GM18868 (cell line): ENCODE results near the gene OLA1.

Experiments used
- ATAC-seq: cut with Tn5 transposase; IDR thresholded peaks from one replicate; pipeline ENCODE4 v1.9.1; 2021; ENCODE audit warnings: mild to moderate bottlenecking, moderate library complexity; ENCODE audit not compliant: unreplicated experiment

The OLA1 gene

DNA sequence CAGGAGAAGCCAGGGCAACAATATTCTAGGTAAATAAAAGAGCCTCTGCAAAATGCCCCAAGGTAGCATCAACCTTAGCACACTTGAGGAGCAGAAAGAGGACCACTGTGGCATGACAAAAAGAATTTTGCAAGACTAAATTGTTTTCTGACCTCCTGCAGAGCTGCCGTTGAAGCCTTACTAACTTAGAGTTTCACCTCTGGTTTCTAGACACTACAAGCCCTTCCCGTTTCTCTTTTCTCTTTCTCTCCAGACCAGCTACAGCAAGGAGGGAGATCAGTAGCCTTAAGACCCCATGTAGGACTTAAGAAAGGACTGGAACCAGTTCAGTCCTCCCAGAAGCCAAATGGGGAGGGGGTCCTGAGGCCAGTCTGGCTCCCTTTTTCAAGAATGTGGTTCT, 209.9 kb downstream of the OLA1 start:
- no peak for ATAC-seq

- no peak for ATAC-seq
Measured at GRCh38 chr2:174036825-174037224, 211.5 kb downstream of the OLA1 start.

DNA sequence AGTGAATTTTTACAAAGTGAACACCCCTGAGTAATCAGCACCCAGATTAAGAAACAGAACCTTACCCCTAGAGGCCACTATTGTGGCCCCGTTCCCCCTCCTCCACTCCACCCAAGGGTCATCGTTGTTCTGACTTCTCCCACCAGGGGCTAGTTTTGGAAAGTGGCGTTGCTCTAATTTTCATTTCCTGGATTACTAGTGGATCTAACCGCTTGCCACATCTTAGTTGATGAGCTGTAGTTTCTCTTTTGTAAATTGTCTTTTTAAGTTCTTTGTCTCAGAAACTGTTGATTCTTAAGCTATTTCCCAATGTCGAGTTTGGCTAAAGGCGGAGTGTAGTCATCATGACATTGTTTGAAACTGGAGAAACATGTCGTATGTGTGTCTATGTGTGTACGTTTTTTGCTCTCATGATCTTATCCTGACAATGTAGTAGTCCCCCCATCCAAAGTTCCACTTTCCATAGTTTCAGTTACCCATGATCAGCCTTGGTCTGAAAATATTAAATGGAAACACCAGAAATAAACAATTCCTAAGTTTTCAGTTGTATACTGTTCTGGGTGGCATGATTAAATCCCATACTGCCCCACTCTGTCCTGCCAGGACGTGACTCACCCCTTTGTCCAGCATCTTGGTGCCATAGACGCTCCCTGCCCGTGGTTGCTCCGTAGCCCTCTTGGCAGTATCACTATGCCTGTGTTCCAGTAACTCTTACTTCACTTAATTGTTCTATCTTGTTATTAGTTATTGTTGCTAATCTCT, 212.2 kb downstream of the OLA1 start:
- no peak for ATAC-seq

- no peak for ATAC-seq
Measured at GRCh38 chr2:174035117-174035635, 213.2 kb downstream of the OLA1 start.

- ATAC-seq = no peak
Measured at GRCh38 chr2:174033163-174033550, 215.2 kb downstream of the OLA1 start.

- no peak for ATAC-seq
Measured at GRCh38 chr2:174031226-174031625, 217.1 kb downstream of the OLA1 start.

DNA sequence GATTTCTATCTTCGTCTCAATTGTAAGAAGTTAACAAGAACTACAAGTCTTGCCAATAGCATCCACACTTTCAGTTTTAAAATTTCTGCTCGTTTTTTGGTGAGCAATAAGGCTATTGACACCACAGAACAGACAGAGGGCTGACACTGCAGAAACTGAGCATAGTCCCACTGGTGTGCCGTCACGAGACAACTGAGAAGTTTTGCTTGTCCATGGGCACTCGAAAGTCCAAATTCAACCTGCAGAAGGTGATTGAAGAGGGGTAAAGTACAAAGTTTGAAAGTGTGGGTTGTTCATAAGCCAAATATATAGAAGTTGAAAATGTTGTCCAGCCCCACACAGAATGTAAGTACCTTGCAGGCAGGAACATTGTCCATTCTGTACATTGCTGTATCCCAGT, 219.4 kb downstream of the OLA1 start:
- no peak for ATAC-seq

- ATAC-seq = no peak
Measured at GRCh38 chr2:174027956-174028355, 220.4 kb downstream of the OLA1 start.

DNA sequence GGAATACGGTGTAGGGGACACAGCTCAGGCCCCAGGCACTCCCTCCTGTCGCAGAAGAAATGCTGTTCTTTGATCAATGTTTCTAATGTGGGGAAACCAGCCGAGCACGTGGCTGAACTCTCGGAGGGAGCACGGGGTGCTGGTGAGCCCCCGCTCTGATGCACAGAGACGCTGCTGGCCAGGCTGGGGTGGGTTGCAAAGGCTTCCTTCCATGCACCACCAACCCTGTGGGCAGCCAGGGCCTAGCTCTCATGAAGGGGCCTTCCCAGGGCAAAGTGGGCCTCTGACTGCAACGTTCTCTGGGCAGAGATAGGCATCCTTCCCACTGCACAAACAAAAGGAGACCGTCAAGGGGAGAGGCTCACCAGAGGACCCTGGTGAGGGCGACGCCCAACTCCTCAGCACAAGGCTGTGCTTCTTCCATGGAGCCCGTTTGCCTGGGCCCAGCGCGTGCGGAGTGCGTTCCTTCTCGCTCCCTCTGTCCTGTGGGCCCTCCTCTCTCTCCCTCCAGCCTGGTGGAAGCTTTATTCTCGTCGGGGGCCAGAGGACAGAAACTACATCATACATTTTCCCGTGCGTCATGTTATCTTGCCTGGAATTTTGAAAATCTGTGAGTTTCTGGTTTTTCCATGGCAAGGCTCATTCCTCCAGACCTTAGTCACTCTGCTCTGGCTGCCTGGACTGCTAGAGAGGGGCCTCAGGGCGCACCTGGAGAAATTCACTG, 222.0 kb downstream of the OLA1 start:
- no peak for ATAC-seq

- ATAC-seq = no peak
Measured at GRCh38 chr2:174025271-174026121, 222.8 kb downstream of the OLA1 start.

GRCh38 chr2:174024524-174025270, 223.6 kb downstream of the OLA1 start:
- no peak for ATAC-seq

DNA sequence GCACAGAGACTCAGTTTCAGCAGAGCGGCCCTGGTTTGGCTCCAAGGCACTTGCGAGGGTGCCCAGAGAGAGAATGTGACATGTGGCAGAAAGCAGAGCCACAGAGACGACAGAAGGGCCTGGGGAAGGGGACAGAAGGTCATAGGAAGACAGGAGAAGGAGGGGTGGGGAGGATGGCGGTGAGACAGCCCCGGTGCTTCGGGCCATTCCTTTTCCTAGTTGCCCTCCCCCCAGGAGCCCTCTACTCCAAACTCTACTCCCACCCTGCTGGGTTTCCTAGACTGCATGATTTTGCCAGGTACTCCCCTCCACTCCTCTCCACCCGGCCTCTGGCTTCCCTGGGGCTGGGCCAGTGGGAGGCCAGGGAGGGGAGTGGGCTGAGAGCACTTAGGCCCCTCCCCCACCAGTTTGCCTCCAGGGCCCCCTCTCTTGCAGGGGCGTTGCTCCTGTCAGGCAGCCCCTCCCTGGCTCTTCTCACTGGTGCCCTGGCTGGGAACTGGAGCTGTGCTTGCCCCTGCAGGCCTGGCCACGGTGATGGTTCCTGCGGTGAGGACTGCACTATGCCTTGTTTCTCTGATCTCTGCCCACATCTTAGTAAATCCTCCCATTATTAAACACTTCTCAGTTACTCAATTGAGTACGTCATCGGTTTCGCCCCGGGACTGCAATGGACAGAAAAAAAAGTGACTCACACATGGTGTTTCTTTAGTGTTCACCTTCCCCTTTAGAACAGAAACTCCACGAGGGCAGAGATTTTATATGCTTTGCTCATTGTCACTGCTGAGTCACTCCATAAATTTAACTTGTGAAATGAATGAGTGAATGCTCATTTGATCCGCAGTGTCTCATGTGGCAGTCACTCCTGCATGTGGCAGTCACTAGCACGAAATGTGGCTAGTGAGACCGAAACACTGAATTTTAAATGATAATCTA, 224.5 kb downstream of the OLA1 start:
- no peak for ATAC-seq
